Retina (tissue), 1 donor: ENCODE measurements around the gene SPCS3.
"Not testable (repeated sequence)": the region's sequence is repeated elsewhere in the genome, so short reads cannot be mapped to it uniquely, and the experiment has no call there.

ENCODE experiments used
- DNase-seq: peaks from one replicate; pipeline ENCODE4 v3.0.0-alpha.2; 2016

The SPCS3 gene

GRCh38 chr4:176319704-176320339, at the start of gene SPCS3:
SPCS3 (plus strand) TSS chr4:176319966; CDS start chr4:176320077, 111 bp downstream.
- DNase-seq, result peak; percentile 97

DNA sequence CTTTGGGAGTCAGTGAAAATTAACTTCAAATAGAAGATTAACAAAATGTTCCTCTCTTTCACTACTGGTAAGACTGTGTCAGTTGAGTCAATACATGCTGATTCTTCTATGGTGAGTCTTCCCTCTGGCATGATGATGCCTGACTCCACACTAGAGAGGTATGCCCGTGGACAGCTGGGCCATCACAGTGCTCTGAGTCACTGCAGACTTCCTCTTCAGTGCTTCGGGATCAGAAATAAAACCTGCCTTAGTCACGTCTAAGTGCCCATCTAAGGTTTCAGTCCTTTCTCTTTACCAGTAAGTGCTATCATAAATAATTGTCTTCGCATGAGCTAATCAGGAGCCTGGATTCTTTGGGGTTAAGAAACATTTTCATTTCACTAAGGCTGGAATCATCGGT, 49.1 kb upstream of the SPCS3 start:
- no peak for DNase-seq

GRCh38 chr4:176271749-176272148, 48.0 kb upstream of the SPCS3 start:
- no peak for DNase-seq

DNA sequence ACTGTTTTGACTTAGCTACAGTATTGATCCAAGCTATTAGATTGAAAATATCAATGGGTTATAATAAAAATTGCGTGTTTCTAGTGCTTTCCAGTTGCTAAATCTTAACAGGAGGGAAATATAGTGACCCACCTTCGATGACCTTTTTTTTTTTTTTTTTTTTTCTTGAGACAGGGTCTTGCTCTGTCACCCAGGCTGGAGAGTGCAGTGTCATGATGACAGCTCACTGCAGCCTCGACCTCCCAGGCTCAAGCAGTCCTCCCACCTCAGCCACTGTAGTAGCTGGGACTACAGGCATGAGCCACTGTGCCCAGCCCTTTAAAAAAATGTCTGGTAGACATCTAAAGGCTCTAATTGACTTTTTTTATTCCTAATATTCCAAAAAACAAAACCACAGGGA, 47.0 kb upstream of the SPCS3 start:
- DNase-seq, result no peak

GRCh38 chr4:176273736-176274135, 46.0 kb upstream of the SPCS3 start:
- DNase-seq, result no peak

DNA sequence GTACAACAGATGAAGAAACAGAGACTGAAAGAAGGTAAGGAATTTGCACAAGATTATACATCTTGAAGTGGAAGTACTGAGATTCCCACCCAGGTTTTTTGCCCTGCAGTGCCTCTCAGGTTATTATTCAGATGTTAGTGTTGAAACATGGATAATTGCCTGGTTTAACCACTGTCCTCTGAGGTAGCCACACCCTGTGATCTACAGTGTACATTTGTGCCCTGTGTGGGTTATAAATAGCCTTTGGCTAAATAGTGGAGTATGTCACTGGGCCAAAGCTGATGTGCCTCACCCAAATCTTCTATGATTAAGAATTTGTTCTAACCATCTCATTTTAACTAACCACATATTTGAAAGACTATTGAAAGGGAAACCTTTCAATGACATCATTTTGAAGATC, 45.3 kb upstream of the SPCS3 start:
- DNase-seq, result no peak

DNA sequence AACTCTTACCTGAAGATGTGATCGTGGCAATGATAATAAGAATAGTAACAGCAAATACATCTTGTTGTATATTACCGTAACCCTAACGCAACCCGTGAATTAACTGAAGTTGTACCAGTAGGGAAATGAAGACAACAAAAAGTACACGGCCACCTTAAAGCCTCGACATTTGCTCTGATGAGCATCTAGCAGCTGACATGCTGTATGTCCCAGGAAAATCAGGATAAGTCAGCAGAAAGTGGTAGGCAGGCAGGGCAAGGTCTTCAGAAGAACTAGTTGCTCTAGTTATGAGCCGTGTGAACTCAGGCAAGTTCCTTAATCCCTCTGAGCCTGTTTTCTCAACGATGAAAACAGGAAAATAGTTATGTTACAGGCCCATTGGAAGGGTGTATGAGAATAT, 43.1 kb upstream of the SPCS3 start:
- no peak for DNase-seq

- DNase-seq, result peak; percentile 18
Observed at GRCh38 chr4:176277162-176277904, 42.4 kb upstream of the SPCS3 start.

- not testable (repeated sequence) for DNase-seq
Observed at GRCh38 chr4:176279560-176279959, 40.2 kb upstream of the SPCS3 start.

- DNase-seq, result no peak
Observed at GRCh38 chr4:176286728-176287127, 33.0 kb upstream of the SPCS3 start.

DNA sequence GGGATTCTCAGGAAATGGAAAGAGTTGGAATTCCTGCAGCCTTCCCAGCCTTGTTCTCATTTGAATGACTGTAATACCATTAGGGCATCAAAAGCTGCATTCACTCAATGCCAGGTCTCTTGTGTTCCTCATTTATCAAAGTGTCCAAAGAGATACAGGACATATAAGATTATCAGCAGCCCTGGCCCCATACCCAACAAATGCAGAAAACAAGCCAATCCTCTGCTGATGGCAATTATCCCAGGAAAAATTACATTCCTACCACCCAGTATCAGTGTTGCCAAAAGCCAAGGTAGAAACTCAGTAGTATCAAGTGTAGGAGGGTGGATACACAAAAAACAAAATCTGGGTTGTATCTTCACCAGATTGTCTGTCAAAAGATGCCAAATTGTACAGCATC, 32.2 kb upstream of the SPCS3 start:
- no peak for DNase-seq

GRCh38 chr4:176288020-176288419, 31.7 kb upstream of the SPCS3 start:
- no peak for DNase-seq

DNA sequence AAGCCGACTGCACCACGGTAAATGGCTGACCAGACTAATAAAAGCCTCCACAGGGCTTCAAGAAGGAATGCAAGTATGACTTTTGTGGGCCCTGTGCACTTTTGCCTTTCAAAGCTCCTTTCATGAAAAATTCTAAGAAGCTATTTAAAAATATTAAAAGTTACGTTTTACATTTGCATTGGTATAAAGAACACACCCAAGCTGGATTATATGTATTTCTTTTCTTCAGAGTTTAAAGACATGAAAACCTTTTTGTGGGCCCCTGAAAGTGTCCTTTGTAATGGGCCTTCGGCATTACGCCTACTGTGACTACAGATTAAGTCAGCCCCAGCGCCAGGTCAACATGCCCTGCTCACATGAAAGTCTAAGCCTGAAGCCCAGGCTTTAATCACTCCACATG, 30.2 kb upstream of the SPCS3 start:
- no peak for DNase-seq

DNA sequence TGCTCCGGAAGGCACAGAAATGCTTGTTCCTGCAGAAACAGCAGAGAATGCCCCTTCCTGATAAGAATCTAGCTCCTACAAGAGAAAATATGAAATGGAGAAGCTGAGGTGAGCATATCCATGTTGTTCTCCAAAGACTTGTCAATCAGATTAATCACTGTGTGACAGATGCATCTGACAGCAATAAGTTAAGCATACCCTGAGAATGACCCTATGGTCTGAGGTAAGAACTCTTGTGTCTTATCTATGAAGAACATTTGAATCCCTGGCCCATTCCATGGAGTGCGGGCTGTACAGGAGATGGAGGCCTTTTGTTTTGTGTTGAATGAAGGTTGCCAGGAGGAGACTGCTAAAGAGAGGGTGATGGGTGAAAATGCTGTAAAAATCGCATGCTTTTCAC, 29.2 kb upstream of the SPCS3 start:
- DNase-seq, result no peak

DNA sequence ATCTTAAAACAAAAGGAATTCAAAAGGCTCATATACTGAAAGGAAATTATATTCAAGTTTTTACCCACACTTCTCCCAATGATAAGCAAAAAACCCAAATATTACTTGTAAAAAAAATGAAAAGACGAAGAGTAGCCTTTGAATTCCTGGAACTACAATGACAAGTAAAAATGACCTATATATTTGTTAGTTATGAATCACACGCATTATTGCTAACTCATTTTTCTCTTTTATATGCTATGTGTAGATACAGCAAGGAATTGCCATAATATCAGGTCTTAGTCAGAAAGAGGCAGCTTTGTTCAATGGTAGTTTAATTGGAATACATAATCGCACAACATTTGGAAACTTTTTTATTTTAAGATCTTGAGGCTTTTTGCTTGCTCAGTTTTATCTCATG, 28.0 kb upstream of the SPCS3 start:
- no peak for DNase-seq

DNA sequence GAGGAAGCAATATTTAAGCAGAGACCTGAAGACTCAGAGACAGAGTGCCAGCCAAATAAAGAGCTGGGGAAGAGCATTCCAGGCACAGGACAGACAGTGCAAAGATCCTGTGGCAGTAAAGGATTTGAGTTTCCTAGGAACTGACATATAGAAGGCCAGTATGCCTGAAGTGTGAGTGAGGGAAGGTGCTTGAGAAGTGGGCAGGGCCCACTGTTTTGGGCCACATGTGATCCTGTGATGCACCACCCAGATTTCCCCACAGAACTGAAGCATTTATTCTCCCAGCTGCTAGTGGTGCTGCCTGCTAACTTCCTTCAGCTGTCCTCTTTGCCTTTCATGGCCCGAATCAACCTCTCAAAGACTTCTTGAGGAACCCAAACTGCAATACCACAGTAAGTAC, 26.8 kb upstream of the SPCS3 start:
- DNase-seq, result no peak

GRCh38 chr4:176293660-176294059, 26.1 kb upstream of the SPCS3 start:
- DNase-seq, result no peak

DNA sequence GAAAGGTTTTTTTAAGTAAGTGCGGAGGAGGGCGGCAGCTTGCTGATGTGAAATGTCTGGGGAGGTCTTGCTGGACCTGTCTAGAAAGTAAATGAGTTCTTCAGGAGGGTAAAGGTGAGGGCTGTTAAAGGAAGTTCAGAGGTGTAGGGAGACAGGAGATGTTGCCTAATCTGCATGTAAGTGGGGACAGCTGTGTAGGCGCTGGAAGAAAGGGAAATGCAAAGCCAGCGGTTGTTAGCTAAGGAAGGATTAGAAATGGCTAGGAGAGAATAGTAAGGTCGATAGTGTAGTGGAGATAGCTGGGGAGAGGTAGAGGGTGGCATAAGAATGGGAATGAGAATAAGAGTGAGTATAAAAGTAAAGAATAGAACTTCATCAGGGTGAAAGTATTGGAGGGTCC, 23.9 kb upstream of the SPCS3 start:
- DNase-seq, result not testable (repeated sequence)

- no peak for DNase-seq
Observed at GRCh38 chr4:176298664-176299063, 21.1 kb upstream of the SPCS3 start.

DNA sequence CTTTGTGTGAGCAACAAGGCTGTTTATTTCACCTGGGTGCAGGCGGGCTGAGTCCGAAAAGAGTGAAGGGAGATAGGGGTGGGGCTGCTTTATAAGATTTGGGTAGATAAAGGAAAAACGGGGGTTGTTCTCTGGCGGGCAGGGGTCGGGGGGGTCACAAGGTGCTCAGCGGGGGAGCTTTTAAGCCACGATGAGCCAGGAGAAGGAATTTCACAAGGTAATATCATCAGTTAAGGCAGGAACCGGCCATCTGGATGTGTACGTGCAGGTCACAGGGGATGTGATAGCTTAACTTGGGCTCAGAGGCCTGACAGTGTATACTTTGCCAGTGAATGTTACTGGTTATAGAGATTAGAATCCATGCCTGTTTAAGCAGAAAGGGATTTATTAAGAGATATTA, 19.7 kb upstream of the SPCS3 start:
- no peak for DNase-seq

DNA sequence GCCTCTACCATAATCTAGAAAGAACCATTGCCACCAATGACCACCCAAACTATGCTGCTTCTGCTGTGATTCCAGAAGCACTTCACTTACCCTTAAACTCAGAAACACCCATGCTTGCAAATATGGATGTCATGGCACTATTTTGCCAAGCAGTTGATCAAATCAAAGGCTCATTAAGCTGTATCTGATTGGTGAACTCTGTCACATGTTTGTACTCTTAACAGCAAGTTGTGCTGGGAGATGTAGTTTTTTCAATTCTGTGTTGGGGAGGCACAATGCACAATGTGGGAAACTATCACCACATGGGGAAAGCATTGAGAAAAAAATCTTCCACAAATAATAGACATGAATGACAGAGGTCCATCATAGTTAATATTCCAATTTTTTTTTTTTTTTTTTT, 19.2 kb upstream of the SPCS3 start:
- no peak for DNase-seq

DNA sequence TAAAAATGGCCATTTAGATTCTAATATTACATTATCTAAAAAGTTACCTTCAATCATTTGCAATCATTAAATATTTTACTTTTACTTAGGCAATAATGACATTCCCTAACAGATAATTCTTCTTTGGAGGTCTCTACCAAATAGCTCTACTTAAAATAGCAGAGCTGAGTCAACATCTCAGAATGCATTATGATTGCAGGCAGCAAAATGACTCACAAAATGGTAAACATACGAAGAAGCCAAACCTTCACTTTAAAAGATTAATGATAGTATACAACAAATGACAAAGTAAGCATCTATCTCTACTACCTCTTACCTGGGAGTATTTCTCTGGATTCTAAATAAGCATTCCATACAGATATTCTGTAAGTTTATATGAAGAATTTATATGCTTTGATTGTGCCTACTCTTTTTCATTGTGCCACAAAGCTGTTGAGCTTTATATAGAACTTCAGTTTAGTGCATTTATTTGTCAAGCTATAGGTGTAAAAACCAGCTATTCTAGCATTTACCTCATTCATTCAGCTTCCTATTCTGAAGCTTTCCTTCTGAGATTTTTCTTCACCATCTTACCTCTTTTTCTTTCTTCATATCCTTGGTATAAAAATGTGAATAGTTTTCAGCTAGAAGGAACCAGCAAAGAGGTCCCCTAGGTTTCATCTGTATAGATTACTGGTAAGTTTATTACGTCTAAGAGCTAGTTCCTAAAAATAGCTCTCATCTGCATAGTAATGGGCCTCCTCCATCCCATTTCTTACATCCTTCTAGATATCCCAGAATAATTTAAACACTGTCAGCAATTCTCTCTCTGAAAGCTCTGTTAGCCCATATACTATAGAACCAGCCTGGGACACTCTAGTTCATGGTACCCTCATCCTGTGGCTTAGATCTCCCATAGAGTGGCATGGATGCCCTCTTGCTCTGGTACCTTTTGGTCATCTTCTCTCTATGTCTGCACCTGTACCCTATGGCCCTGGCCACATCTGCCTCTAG, 17.2 kb upstream of the SPCS3 start:
- no peak for DNase-seq

- no peak for DNase-seq
Observed at GRCh38 chr4:176303938-176304337, 15.8 kb upstream of the SPCS3 start.
